A549 treated with ZK216348 at 1 μM for 4 hours (cell line): ENCODE results near the gene IL1RL2. TPM values are rescaled to one million over a fixed set of nuclear protein-coding genes. Genes with fewer than 3 reads are reported as not detected.

Experiments used
- total RNA-seq: library from RNA; stranded (reverse); fragments of 200-300 nt; extraction: Qiagen RNA extraction; gene quantifications from 5 replicates; pipeline ENCODE4 v1.2.3, GENCODE V29; 2022; ENCODE audit warnings: low read depth

The IL1RL2 gene
- not detected in 5 replicates for total RNA-seq

GRCh38 chr2:102186791-102187495, at the start of gene IL1RL2:
TSS of gene IL1RL2 (plus strand) at chr2:102187023. CDS start at chr2:102187868, 845 bp downstream.

GRCh38 chr2:102141970-102142828, 44.6 kb upstream of the IL1RL2 start, which contains the start of gene IL1R1:
TSS of gene IL1R1 (plus strand) at chr2:102142746. CDS start at chr2:102157725, 14,979 bp downstream.

Other genes starting within 250 kb of the IL1RL2 start
- gene IL1R2, start 195.1 kb upstream of the IL1RL2 start, total RNA-seq = 0.61 to 1.1 TPM (median 0.69 TPM) in 5 replicates
- gene IL1R1, start 44.3 kb upstream of the IL1RL2 start, total RNA-seq = 27.0 to 46.0 TPM (median 40.9 TPM) in 5 replicates
- gene IL1RL1, start 124.5 kb downstream of the IL1RL2 start, total RNA-seq = 0.68 to 1.2 TPM (median 1.1 TPM) in 5 replicates
- gene IL18R1, start 168.8 kb downstream of the IL1RL2 start, total RNA-seq = 0.49 to 1.2 TPM (median 0.82 TPM) in 5 replicates
- gene IL18RAP, start 236.1 kb downstream of the IL1RL2 start, total RNA-seq = not detected in 5 replicates